ENCODE results near the gene VSTM5. TPM values are rescaled to one million over a fixed set of nuclear protein-coding genes. Genes with fewer than 3 reads are reported as not detected.

VSTM5 gene
- total RNA-seq, 4 donors from 2014 or later, result 0.90 to 8.2 (median 2.7) TPM

GRCh38 chr11:93796441-93797231 lies 53.8 kb downstream of the VSTM5 start:
- H3K4me3 ChIP-seq, result no peak overlapping the region
- no peaks in the 10 kb centered on the region for H3K27me3 ChIP-seq
- H3K27ac ChIP-seq, result no peak overlapping the region
- no peak for DNase-seq (ENCODE audit: low spot score in 2 of 2)
- WGBS, 2 donors, result 83 to 90% methylated on average over 6 of the region's 6 CpGs
- no peaks in the 10 kb centered on the region for H3K9me3 ChIP-seq
- H3K4me1 ChIP-seq, result peaks cover 0 to 3% (median 0%) of the 10 kb centered on the region in 4 donors
- TF ChIP-seq EP300 (IDR thresholded peaks at IDR 0.05) (no peak), POLR2A (IDR thresholded peaks at IDR 0.05) (no peak)
- TF ChIP-seq, protein P1, sequence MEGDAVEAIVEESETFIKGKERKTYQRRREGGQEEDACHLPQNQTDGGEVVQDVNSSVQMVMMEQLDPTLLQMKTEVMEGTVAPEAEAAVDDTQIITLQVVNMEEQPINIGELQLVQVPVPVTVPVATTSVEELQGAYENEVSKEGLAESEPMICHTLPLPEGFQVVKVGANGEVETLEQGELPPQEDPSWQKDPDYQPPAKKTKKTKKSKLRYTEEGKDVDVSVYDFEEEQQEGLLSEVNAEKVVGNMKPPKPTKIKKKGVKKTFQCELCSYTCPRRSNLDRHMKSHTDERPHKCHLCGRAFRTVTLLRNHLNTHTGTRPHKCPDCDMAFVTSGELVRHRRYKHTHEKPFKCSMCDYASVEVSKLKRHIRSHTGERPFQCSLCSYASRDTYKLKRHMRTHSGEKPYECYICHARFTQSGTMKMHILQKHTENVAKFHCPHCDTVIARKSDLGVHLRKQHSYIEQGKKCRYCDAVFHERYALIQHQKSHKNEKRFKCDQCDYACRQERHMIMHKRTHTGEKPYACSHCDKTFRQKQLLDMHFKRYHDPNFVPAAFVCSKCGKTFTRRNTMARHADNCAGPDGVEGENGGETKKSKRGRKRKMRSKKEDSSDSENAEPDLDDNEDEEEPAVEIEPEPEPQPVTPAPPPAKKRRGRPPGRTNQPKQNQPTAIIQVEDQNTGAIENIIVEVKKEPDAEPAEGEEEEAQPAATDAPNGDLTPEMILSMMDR (IDR thresholded peaks at IDR 0.05), result no peak
- H3K36me3 ChIP-seq, result peaks cover 0 to 97% (median 35%) of the 10 kb centered on the region in 3 donors

DNA sequence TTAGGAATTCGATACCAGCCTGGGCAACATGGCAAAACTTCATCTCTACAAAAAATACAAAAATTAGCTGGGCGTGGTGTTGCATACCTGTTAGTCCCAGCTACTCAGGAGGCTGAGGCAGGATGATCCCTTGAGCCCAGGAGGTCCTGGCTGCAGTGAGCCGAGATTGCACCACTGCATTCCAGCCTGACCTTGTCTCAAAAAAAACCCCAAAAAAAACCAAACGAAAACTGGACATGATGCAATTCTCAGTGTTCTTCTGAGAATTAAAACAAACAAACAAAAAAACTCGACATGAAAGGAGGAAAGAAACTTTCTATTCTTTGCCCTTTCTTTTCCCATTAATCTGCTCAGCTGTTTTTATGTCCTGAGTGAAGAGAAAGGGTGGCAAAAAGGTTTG lies 58.9 kb downstream of the VSTM5 start:
- Histone ChIP-seq H3K36me3 (peaks cover 0 to 82% (median 9%) of the 10 kb centered on the region in 3 donors), H3K4me3 (no peak overlapping the region), H3K9me3 (no peaks in the 10 kb centered on the region), H3K27ac (no peak overlapping the region), H3K27me3 (no peaks in the 10 kb centered on the region), H3K4me1 (peaks cover 0 to 24% (median 8%) of the 10 kb centered on the region in 4 donors)
- WGBS, 2 donors, result 73 to 86% methylated on average over 5 of the region's 5 CpGs
- DNase-seq (ENCODE audit: low spot score in 2 of 2), result no peak
- no peak for TF ChIP-seq EP300 (IDR thresholded peaks at IDR 0.05)

DNA sequence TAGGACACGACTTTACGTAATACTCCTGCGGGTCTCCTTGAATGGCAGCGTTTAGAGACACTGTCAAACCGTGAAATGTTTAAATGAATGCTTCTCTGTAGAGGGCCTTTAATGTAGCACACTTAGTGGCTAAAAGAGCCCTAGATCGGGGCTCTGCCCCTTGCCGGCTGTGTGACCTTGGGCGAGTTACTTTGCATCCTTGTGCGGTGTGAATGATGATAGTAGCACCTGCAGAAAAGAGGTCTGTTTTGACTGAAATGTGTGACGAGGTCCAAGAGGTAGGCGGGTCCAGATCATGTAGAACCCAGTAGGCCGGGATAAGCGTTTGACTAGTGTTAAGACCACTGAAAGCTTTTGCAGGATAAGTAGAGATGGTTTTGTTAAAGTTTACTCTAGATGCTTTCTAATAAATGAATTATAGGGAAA lies 65.5 kb downstream of the VSTM5 start:
- WGBS, 2 donors, result 0% methylated on average over 13 of the region's 13 CpGs

GRCh38 chr11:93784145-93784934 lies 66.1 kb downstream of the VSTM5 start, which contains the start of gene MED17:
TSS of gene MED17 (plus strand) at chr11:93784282. CDS start at chr11:93784514, 232 bp downstream.
- peak; percentile 86 to 92 for DNase-seq (ENCODE audit: low spot score in 2 of 2)
- H3K4me1 ChIP-seq, result peaks cover 0 to 37% (median 23%) of the 10 kb centered on the region in 4 donors
- H3K27me3 ChIP-seq, result no peaks in the 10 kb centered on the region
- H3K27ac ChIP-seq, result peak within 1 kb of the TSS; percentile 81 to 99 (median 96)
- peak within 1 kb of the TSS; percentile 65 to 99 (median 92) for H3K4me3 ChIP-seq
- TF ChIP-seq POLR2A (IDR thresholded peaks at IDR 0.05) (peak; percentile 54 to 91), EP300 (IDR thresholded peaks at IDR 0.05) (peak; percentile 63 to 97)
- TF ChIP-seq, protein P1 (IDR thresholded peaks at IDR 0.05), result peak; percentile 32 to 62 (median 56)
- peaks cover 0 to 15% (median 0%) of the 10 kb centered on the region in 3 donors for H3K36me3 ChIP-seq
- 0% methylated on average over 43 to 57 of the region's 72 CpGs for WGBS, 2 donors
- H3K9me3 ChIP-seq, result no peaks in the 10 kb centered on the region

More for the DNA sequence above, 65.5 kb downstream of the VSTM5 start:
- peak overlapping the region; percentile 65 to 99 (median 92) for H3K4me3 ChIP-seq
- peak overlapping the region; percentile 81 to 99 (median 96) for H3K27ac ChIP-seq
- no peak for TF ChIP-seq EP300 (IDR thresholded peaks at IDR 0.05)
- TF ChIP-seq, protein P1 (IDR thresholded peaks at IDR 0.05), result peak in 1 of 5 experiments; percentile 1
- H3K27me3 ChIP-seq, result no peaks in the 10 kb centered on the region
- no peaks in the 10 kb centered on the region for H3K9me3 ChIP-seq
- H3K36me3 ChIP-seq, result peaks cover 0 to 20% (median 0%) of the 10 kb centered on the region in 3 donors
- no peak for DNase-seq (ENCODE audit: low spot score in 2 of 2)
- H3K4me1 ChIP-seq, result peaks cover 0 to 37% (median 23%) of the 10 kb centered on the region in 4 donors

- Histone ChIP-seq H3K4me3 (peak overlapping the region; percentile 65 to 99 (median 92)), H3K9me3 (no peaks in the 10 kb centered on the region), H3K27me3 (no peaks in the 10 kb centered on the region), H3K27ac (peak overlapping the region; percentile 81 to 99 (median 96)), H3K36me3 (peaks cover 0 to 11% (median 0%) of the 10 kb centered on the region in 3 donors), H3K4me1 (peaks cover 0 to 37% (median 23%) of the 10 kb centered on the region in 4 donors)
- WGBS, 2 donors, result 0 to 1% methylated on average over 10 of the region's 10 CpGs
- TF ChIP-seq, protein P1 (IDR thresholded peaks at IDR 0.05), result no peak
- no peak for DNase-seq (ENCODE audit: low spot score in 2 of 2)
Observed at GRCh38 chr11:93783765-93784144, 66.7 kb downstream of the VSTM5 start.
